Naive B cell (primary cell): Measurements from ENCODE around the gene HSD17B3. TPM values are rescaled to one million over a fixed set of nuclear protein-coding genes. Genes with fewer than 3 reads are reported as not detected.

Experiments used
- ATAC-seq, 2 donors: fragments of 150-1000 bp; cut with Tn5 transposase; 2 replicates each; pipeline ENCODE4 v1.10.0; 2021; ENCODE audit warnings: low read depth in 2 of 2, mild to moderate bottlenecking in 2 of 2, moderate library complexity in 2 of 2
- DNase-seq: peaks from one replicate; pipeline ENCODE4 v3.0.0; 2022
- H3K27ac Mint-ChIP-seq, 6 donors: one replicate each; pipeline ENCODE4 v1.8.0; 2020 to 2022; ENCODE audit warnings: mild to moderate bottlenecking in 6 of 6, mixed read lengths in 6 of 6, moderate library complexity in 5 of 6, inconsistent platforms in 2 of 6
- H3K27me3 Mint-ChIP-seq, 3 donors: one replicate each; pipeline ENCODE4 v1.8.0; 2021 to 2022; ENCODE audit warnings: mixed read lengths in 3 of 3, mild to moderate bottlenecking in 1 of 3
- H3K36me3 Mint-ChIP-seq, 2 donors: one replicate each; pipeline ENCODE4 v1.8.0; 2020 to 2022; ENCODE audit warnings: mixed read lengths in 2 of 2, inconsistent platforms in 1 of 2, mild to moderate bottlenecking in 1 of 2
- H3K4me1 Mint-ChIP-seq, 3 donors: one replicate each; pipeline ENCODE4 v1.8.0; 2020 to 2022; ENCODE audit warnings: mixed read lengths in 3 of 3, inconsistent platforms in 1 of 3, mild to moderate bottlenecking in 1 of 3, moderate library complexity in 1 of 3
- H3K4me3 Mint-ChIP-seq, 8 donors: one replicate each; pipeline ENCODE4 v1.8.0; 2020 to 2022; ENCODE audit warnings: mild to moderate bottlenecking in 8 of 8, mixed read lengths in 8 of 8, moderate library complexity in 8 of 8, inconsistent platforms in 2 of 8
- H3K9me3 Mint-ChIP-seq, 7 donors: one replicate each; pipeline ENCODE4 v1.8.0; 2020 to 2022; ENCODE audit warnings: mixed read lengths in 7 of 7, mild to moderate bottlenecking in 5 of 7, inconsistent platforms in 2 of 7, moderate library complexity in 1 of 7
- polyA plus RNA-seq, 6 donors: library from polyadenylated mRNA; unstranded; fragments of 300-500 nt; fragmentation: Illumina TruSeq; gene quantifications; one replicate each; pipeline ENCODE4 v1.2.3, GENCODE V29; 2021; ENCODE audit warnings: low read depth in 6 of 6

HSD17B3 gene
- polyA plus RNA-seq, 6 donors from 2014 or later = 0.68 TPM; not detected in 5

- Mint-ChIP-seq H3K27ac (peak overlapping the region in 1 of 6 donors; percentile 48), H3K27me3 (peaks cover 43 to 64% (median 46%) of the 10 kb centered on the region in 3 donors), H3K4me3 (peak overlapping the region in 2 of 8 donors; percentile 13 to 82)
Measured at GRCh38 chr9:96216583-96216982, 85.4 kb downstream of the HSD17B3 start.

DNA sequence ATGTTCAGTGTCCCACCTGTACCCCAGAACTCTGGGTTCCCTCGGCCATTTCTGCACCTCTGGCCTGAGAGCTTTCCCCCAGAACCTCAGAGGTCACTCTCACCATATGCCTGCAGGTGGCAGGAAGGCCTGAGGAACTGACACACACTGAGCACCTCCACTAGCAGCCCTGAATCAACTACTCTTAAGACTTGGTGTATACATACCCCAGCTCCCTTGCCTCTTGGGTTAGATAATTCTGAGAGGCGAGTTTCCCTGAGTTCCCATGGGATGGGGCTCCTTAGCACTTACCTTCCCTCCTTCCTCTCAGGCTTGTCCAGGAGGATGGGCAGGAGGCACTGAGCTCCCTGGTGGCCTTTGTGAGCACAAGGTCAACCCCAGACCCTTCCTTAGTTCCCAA, 86.1 kb downstream of the HSD17B3 start:
- no peak for DNase-seq
- H3K27ac Mint-ChIP-seq = no peak overlapping the region
- no peak for ATAC-seq
- peaks cover 5 to 16% (median 10%) of the 10 kb centered on the region in 3 donors for H3K4me1 Mint-ChIP-seq
- H3K36me3 Mint-ChIP-seq = peaks cover 0 to 6% of the 10 kb centered on the region in 2 donors
- no peaks in the 10 kb centered on the region for H3K9me3 Mint-ChIP-seq
- no peak overlapping the region for H3K4me3 Mint-ChIP-seq
- peaks cover 37 to 63% (median 45%) of the 10 kb centered on the region in 3 donors for H3K27me3 Mint-ChIP-seq

More at GRCh38 chr9:96216583-96216982, 85.4 kb downstream of the HSD17B3 start:
- Mint-ChIP-seq H3K36me3 (peaks cover 0 to 6% of the 10 kb centered on the region in 2 donors), H3K4me1 (peaks cover 5 to 16% (median 10%) of the 10 kb centered on the region in 3 donors), H3K9me3 (peaks cover 0 to under 1% (median 0%) of the 10 kb centered on the region in 7 donors)
- DNase-seq (no peak), ATAC-seq (no peak)

GRCh38 chr9:96214635-96215034, 87.3 kb downstream of the HSD17B3 start:
- peak overlapping the region in 1 of 8 donors; percentile 47 for H3K4me3 Mint-ChIP-seq
- peaks cover 32 to 66% (median 45%) of the 10 kb centered on the region in 3 donors for H3K27me3 Mint-ChIP-seq
- no peaks in the 10 kb centered on the region for H3K9me3 Mint-ChIP-seq
- no peak for ATAC-seq
- H3K36me3 Mint-ChIP-seq = peaks cover 0 to 6% of the 10 kb centered on the region in 2 donors
- DNase-seq = no peak
- peaks cover 5 to 13% (median 10%) of the 10 kb centered on the region in 3 donors for H3K4me1 Mint-ChIP-seq
- H3K27ac Mint-ChIP-seq = no peak overlapping the region

GRCh38 chr9:96209407-96210271, 92.3 kb downstream of the HSD17B3 start:
- ATAC-seq (no peak), DNase-seq (no peak)
- no peaks in the 10 kb centered on the region for H3K36me3 Mint-ChIP-seq
- no peak overlapping the region for H3K27ac Mint-ChIP-seq
- H3K27me3 Mint-ChIP-seq = peaks cover 8 to 23% (median 8%) of the 10 kb centered on the region in 3 donors
- H3K4me3 Mint-ChIP-seq = no peak overlapping the region
- H3K9me3 Mint-ChIP-seq = peaks cover 0 to 3% (median 0%) of the 10 kb centered on the region in 7 donors
- H3K4me1 Mint-ChIP-seq = no peaks in the 10 kb centered on the region

DNA sequence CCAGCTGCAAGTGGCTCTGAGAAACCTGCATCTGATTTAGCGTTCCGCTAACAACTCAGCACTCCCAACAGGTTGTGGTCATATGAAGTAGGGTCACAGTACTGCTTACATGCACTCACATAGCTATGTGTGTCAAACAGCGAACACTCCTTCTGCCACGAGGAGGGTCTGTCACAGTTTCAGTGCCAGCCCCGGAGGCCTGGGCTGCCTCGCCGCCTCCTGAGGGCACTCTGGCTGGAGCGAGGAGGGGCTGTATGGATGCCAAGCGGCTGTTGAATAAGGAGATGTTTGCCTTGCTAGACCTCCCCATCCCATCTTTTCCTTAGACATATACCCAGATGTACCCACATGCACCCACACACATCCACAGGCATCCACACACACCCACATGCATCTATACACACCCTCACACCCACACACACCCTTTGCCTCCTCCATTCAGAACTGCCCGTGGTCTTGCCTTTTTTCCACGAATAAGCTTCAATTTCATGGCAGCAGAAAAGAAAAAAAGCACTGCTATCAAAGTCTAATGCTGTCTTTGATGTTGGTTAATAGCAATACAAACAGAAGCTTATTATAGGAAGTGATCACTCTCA, 95.7 kb downstream of the HSD17B3 start:
- DNase-seq (no peak), ATAC-seq (no peak)
- peaks cover 0 to 12% (median 3%) of the 10 kb centered on the region in 3 donors for H3K27me3 Mint-ChIP-seq
- no peaks in the 10 kb centered on the region for H3K36me3 Mint-ChIP-seq
- no peak overlapping the region for H3K27ac Mint-ChIP-seq
- H3K9me3 Mint-ChIP-seq = peaks cover 0 to 5% (median 0%) of the 10 kb centered on the region in 7 donors
- H3K4me1 Mint-ChIP-seq = no peaks in the 10 kb centered on the region
- H3K4me3 Mint-ChIP-seq = no peak overlapping the region

DNA sequence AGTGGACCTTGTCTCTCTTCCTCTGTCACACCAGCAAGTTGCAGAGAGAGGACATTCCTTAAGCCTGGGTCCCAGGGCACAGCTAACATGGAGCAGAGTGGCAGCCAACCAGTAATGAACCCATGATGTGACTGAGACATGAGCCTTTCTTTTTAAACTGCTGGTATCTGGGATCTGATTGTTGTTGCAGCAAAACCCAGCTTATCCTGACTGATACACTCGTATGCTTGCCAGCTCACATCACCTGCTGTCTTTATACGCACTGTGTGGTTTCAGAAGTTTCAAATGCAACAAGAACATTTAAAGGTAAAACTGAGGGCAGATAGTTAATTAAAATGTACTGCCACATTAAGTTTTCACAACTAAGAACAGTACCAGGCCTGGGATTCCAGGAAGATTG, 97.1 kb downstream of the HSD17B3 start:
- DNase-seq (no peak), ATAC-seq (no peak)
- Mint-ChIP-seq H3K4me1 (no peaks in the 10 kb centered on the region), H3K9me3 (peaks cover 0 to 5% (median 0%) of the 10 kb centered on the region in 7 donors), H3K27me3 (no peaks in the 10 kb centered on the region), H3K4me3 (no peak overlapping the region), H3K36me3 (no peaks in the 10 kb centered on the region), H3K27ac (no peak overlapping the region)

DNA sequence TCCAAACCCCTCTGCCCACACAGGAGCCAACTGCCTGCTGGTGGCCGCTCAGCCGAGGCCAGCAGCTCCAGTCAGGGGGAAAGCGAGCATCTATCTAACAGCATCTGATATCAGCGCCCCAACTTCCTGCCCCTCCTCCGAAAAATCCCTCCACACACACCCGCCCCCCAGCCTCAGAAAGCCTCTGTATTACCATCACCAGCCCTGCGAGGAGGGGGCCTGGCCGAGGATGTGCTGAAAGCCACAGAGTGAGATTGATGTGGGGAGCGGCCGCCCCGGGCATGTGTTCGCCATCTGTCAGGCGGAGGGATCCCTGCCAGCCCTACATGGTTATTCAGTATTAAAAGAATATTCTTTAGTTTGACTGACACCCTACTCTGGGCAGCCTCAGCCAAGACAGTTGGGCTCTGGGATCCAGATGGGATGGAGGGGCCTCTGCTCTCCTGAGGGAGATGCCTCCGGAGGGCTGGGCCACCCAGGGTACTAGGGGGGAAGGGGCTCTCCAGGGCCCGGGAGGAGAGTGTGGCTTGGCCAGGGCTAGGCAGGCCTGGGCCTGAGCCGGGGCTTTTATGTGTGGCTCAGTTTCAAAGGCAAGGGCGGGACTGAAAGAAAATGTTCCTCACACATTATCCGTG, 98.0 kb downstream of the HSD17B3 start:
- DNase-seq = no peak
- Mint-ChIP-seq H3K27ac (no peak overlapping the region), H3K36me3 (no peaks in the 10 kb centered on the region), H3K27me3 (peaks cover 0 to 6% (median 4%) of the 10 kb centered on the region in 3 donors), H3K4me1 (no peaks in the 10 kb centered on the region), H3K9me3 (peaks cover 0 to 5% (median 0%) of the 10 kb centered on the region in 7 donors), H3K4me3 (no peak overlapping the region)
- no peak for ATAC-seq

GRCh38 chr9:96202971-96203780, 98.8 kb downstream of the HSD17B3 start:
- no peaks in the 10 kb centered on the region for H3K36me3 Mint-ChIP-seq
- no peak overlapping the region for H3K4me3 Mint-ChIP-seq
- no peak for DNase-seq
- H3K4me1 Mint-ChIP-seq = no peaks in the 10 kb centered on the region
- peaks cover 0 to 5% (median 0%) of the 10 kb centered on the region in 7 donors for H3K9me3 Mint-ChIP-seq
- no peak overlapping the region for H3K27ac Mint-ChIP-seq
- ATAC-seq = no peak
- H3K27me3 Mint-ChIP-seq = peaks cover 0 to 7% (median 5%) of the 10 kb centered on the region in 3 donors

- Mint-ChIP-seq H3K4me3 (no peak overlapping the region), H3K36me3 (no peaks in the 10 kb centered on the region)
- ATAC-seq = no peak
Measured at GRCh38 chr9:96201140-96201539, 100.8 kb downstream of the HSD17B3 start.

DNA sequence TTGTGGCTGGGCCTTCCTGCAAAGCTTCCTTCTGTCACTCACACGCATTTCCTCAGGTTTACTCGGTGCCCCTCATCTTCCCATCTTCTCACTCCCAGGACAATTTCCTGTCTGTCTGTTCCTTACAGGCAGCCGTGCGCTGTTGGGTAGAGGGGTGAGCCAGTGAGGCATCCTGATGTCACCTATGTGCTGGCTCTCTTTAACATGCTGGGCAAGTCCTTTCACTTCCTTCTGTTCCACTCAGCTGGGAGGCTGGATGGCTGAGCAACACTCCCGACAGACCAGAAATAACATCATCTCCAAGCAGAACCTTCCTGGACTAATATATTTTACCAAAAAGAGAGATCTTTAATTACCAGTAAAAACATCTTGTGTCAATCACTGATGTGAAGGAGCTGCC, 103.0 kb downstream of the HSD17B3 start:
- no peak for ATAC-seq
- H3K4me3 Mint-ChIP-seq = no peak overlapping the region

More at GRCh38 chr9:96201140-96201539, 100.8 kb downstream of the HSD17B3 start:
- peaks cover 10 to 14% (median 12%) of the 10 kb centered on the region in 3 donors for H3K27me3 Mint-ChIP-seq
- no peaks in the 10 kb centered on the region for H3K4me1 Mint-ChIP-seq
- H3K27ac Mint-ChIP-seq = no peak overlapping the region
- H3K9me3 Mint-ChIP-seq = peaks cover 0 to 6% (median 0%) of the 10 kb centered on the region in 7 donors
- no peak for DNase-seq

GRCh38 chr9:96195541-96195940, 106.4 kb downstream of the HSD17B3 start:
- Mint-ChIP-seq H3K4me3 (peak overlapping the region in 1 of 8 donors; percentile 31), H3K36me3 (peaks cover 6 to 13% of the 10 kb centered on the region in 2 donors), H3K27me3 (peaks cover 24 to 40% (median 35%) of the 10 kb centered on the region in 3 donors), H3K27ac (no peak overlapping the region), H3K4me1 (no peaks in the 10 kb centered on the region), H3K9me3 (peaks cover 5 to 16% (median 9%) of the 10 kb centered on the region in 7 donors)
- no peak for ATAC-seq
- no peak for DNase-seq

More for the DNA sequence above, 103.0 kb downstream of the HSD17B3 start:
- H3K4me1 Mint-ChIP-seq = no peaks in the 10 kb centered on the region
- no peaks in the 10 kb centered on the region for H3K36me3 Mint-ChIP-seq
- H3K27ac Mint-ChIP-seq = no peak overlapping the region
- peaks cover 0 to 3% (median 0%) of the 10 kb centered on the region in 7 donors for H3K9me3 Mint-ChIP-seq
- H3K27me3 Mint-ChIP-seq = peaks cover 18 to 26% (median 21%) of the 10 kb centered on the region in 3 donors
- no peak for DNase-seq

DNA sequence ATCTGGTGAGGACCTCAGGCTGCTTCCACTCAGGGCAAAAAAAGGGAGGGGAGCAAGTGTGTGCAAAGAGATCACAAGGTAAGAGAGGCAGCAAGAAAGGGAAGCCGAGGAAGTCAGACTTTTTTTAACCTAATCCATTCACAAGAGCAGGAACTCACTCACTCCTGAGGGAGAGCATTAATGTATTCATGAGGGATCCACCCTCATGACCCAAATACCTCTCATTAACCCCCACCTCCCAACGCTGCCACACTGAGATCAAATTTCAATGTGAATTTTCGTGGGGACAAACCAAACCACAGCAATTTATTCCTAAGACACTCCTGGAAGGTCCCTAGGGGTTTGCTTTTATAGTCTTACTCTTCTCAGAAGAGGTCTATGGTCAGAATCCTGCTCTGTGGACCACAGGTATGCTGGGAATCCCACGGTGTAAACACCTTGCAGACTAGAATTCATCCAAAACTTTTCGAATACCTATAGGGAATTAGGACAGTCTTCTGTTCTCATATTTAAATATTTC, 108.7 kb downstream of the HSD17B3 start:
- H3K27me3 Mint-ChIP-seq = peaks cover 19 to 35% (median 33%) of the 10 kb centered on the region in 3 donors

More for the DNA sequence above, 108.7 kb downstream of the HSD17B3 start:
- DNase-seq = no peak
- Mint-ChIP-seq H3K9me3 (peaks cover 6 to 17% (median 12%) of the 10 kb centered on the region in 7 donors), H3K4me1 (no peaks in the 10 kb centered on the region), H3K36me3 (peaks cover 6 to 15% of the 10 kb centered on the region in 2 donors), H3K27ac (no peak overlapping the region), H3K4me3 (no peak overlapping the region)
- ATAC-seq = no peak
